Activated naive CD4-positive, alpha-beta T cell treated with anti-CD3 and anti-CD28 coated beads for 36 hours (primary cell): ENCODE measurements around the gene MTX1. TPM values are rescaled to one million over a fixed set of nuclear protein-coding genes. Genes with fewer than 3 reads are reported as not detected.
"Not testable (repeated sequence)": the region's sequence is repeated elsewhere in the genome, so short reads cannot be mapped to it uniquely, and the experiment has no call there.

Experiments used
- CTCF ChIA-PET: fragments of 350-600 bp; sonication (Branson Sonifier 250); formaldehyde crosslinking; loops from one replicate; lab custom pipeline; 2021; ENCODE audit warnings: antibody characterized with exemption; lab: Charles Lee
- DNase-seq: peaks from one replicate; pipeline ENCODE4 v3.0.0-alpha.2; 2020
- H3K27ac Mint-ChIP-seq: one replicate; pipeline ENCODE4 v1.8.0; 2021; ENCODE audit warnings: mild to moderate bottlenecking, mixed read lengths
- H3K27me3 Mint-ChIP-seq: one replicate; pipeline ENCODE4 v1.8.0; 2021; ENCODE audit warnings: low read depth, mixed read lengths
- H3K36me3 Mint-ChIP-seq: one replicate; pipeline ENCODE4 v1.8.0; 2021; ENCODE audit warnings: low read depth, mixed read lengths
- H3K4me1 Mint-ChIP-seq: one replicate; pipeline ENCODE4 v1.8.0; 2021; ENCODE audit warnings: low read depth, mixed read lengths
- H3K4me3 Mint-ChIP-seq: one replicate; pipeline ENCODE4 v1.8.0; 2021; ENCODE audit warnings: mild to moderate bottlenecking, moderate library complexity, mixed read lengths
- H3K9me3 Mint-ChIP-seq: one replicate; pipeline ENCODE4 v1.8.0; 2021; ENCODE audit warnings: mixed read lengths
- intact Hi-C: fragments of 100-400 bp; cut with micrococcal nuclease; formaldehyde crosslinking; loops from one replicate; pipeline ENCODE4 v1.15.1; 2023
- total RNA-seq, 2 experiments: library from RNA; stranded (reverse); gene quantifications; one replicate each; pipeline ENCODE4 v1.2.3, GENCODE V29; 2021

The MTX1 gene
- total RNA-seq, 2 experiments from 2014 or later, result 46.8 to 47.4 TPM

- no peaks in the 10 kb centered on the region for H3K9me3 Mint-ChIP-seq
- peak; percentile 86 for DNase-seq
- peaks cover 2% of the 10 kb centered on the region for H3K36me3 Mint-ChIP-seq
- intact Hi-C loops, result loop anchor here (1.0 to 5.0 kb wide), 5 partner anchors 17 to 221 kb away; partner anchors contain the start of genes CKS1B, FDPS, RUSC1 and SHC1
- CTCF ChIA-PET, result interaction anchor here (0.5 to 3.7 kb wide), 16 partner anchors 9 to 829 kb away, joined by 3 to 79 read pairs (median 6); partner anchors contain the start of genes KRTCAP2, MTX1 and THBS3
- H3K27ac Mint-ChIP-seq, result peak overlapping the region; percentile 96
- peak overlapping the region; percentile 93 for H3K4me3 Mint-ChIP-seq
- H3K27me3 Mint-ChIP-seq, result no peaks in the 10 kb centered on the region
- H3K4me1 Mint-ChIP-seq, result peaks cover 27% of the 10 kb centered on the region
Observed at GRCh38 chr1:155193275-155193990, 15.1 kb upstream of the MTX1 start.

GRCh38 chr1:155193991-155194240, 14.6 kb upstream of the MTX1 start:
- not testable (repeated sequence) for DNase-seq, H3K27me3 Mint-ChIP-seq
- CTCF ChIA-PET, result interaction anchor here (0.8 to 3.7 kb wide), 18 partner anchors 9 to 828 kb away, joined by 3 to 79 read pairs (median 4); partner anchors contain the start of genes KRTCAP2, MTX1 and THBS3

GRCh38 chr1:155195201-155196102, 13.0 kb upstream of the MTX1 start:
- CTCF ChIA-PET, result interaction anchor here (0.7 to 3.7 kb wide), 11 partner anchors 12 to 104 kb away, joined by 3 to 79 read pairs (median 10); partner anchors contain the start of genes KRTCAP2, MTX1 and THBS3
- intact Hi-C loops, result loop anchor here (2.0 kb wide), 1 partner anchor 55 kb away; the partner anchor contains the start of gene DPM3

More at GRCh38 chr1:155193991-155194240, 14.6 kb upstream of the MTX1 start:
- H3K4me1 Mint-ChIP-seq, result peaks cover 27% of the 10 kb centered on the region
- not testable (repeated sequence) for H3K9me3 Mint-ChIP-seq, H3K36me3 Mint-ChIP-seq
- intact Hi-C loops, result loop anchor here (1.0 to 5.0 kb wide), 10 partner anchors 13 to 222 kb away; partner anchors contain the start of genes CKS1B, DPM3, FDPS and KRTCAP2
- peak overlapping the region; percentile 93 for H3K4me3 Mint-ChIP-seq
- peak overlapping the region; percentile 96 for H3K27ac Mint-ChIP-seq

GRCh38 chr1:155196103-155196892, 12.2 kb upstream of the MTX1 start:
- DNase-seq, result no peak
- intact Hi-C loops, result no loop called here
- Mint-ChIP-seq H3K27ac (no peak overlapping the region), H3K36me3 (peaks cover 7% of the 10 kb centered on the region), H3K9me3 (no peaks in the 10 kb centered on the region), H3K4me3 (peak overlapping the region; percentile 76), H3K27me3 (no peaks in the 10 kb centered on the region), H3K4me1 (peaks cover 27% of the 10 kb centered on the region)
- CTCF ChIA-PET, result interaction anchor here (0.7 to 1.4 kb wide), 4 partner anchors 11 to 48 kb away, joined by 3 to 7 read pairs (median 3); partner anchors contain the start of genes KRTCAP2 and THBS3

More at GRCh38 chr1:155195201-155196102, 13.0 kb upstream of the MTX1 start:
- Mint-ChIP-seq H3K9me3 (no peaks in the 10 kb centered on the region), H3K4me3 (peak overlapping the region; percentile 76), H3K27ac (no peak overlapping the region), H3K4me1 (peaks cover 27% of the 10 kb centered on the region), H3K27me3 (no peaks in the 10 kb centered on the region), H3K36me3 (peaks cover 7% of the 10 kb centered on the region)
- no peak for DNase-seq

GRCh38 chr1:155196893-155197638, 11.4 kb upstream of the MTX1 start:
- Mint-ChIP-seq H3K27ac (no peak overlapping the region), H3K9me3 (no peaks in the 10 kb centered on the region), H3K27me3 (no peaks in the 10 kb centered on the region), H3K4me3 (no peak overlapping the region), H3K36me3 (peaks cover 7% of the 10 kb centered on the region), H3K4me1 (peaks cover 27% of the 10 kb centered on the region)
- no peak for DNase-seq
- CTCF ChIA-PET, result interaction anchor here (1.4 kb wide), 1 partner anchor 10 kb away, joined by 7 read pairs; no protein-coding TSS in a partner anchor
- intact Hi-C loops, result no loop called here

GRCh38 chr1:155197901-155198546, 10.5 kb upstream of the MTX1 start:
- Mint-ChIP-seq H3K4me3 (no peak overlapping the region), H3K27ac (no peak overlapping the region), H3K27me3 (no peaks in the 10 kb centered on the region), H3K9me3 (no peaks in the 10 kb centered on the region), H3K36me3 (peaks cover 7% of the 10 kb centered on the region), H3K4me1 (peaks cover 21% of the 10 kb centered on the region)
- intact Hi-C loops, result no loop called here
- CTCF ChIA-PET, result interaction anchor here (1.4 kb wide), 1 partner anchor 9 kb away, joined by 7 read pairs; no protein-coding TSS in a partner anchor
- no peak for DNase-seq

GRCh38 chr1:155198547-155198906, 10.0 kb upstream of the MTX1 start:
- DNase-seq, result no peak
- Mint-ChIP-seq H3K9me3 (no peaks in the 10 kb centered on the region), H3K4me3 (no peak overlapping the region), H3K36me3 (peaks cover 7% of the 10 kb centered on the region), H3K4me1 (peaks cover 16% of the 10 kb centered on the region), H3K27me3 (no peaks in the 10 kb centered on the region), H3K27ac (no peak overlapping the region)
- CTCF ChIA-PET, result no interaction called here
- intact Hi-C loops, result no loop called here

GRCh38 chr1:155199792-155200191, 8.7 kb upstream of the MTX1 start:
- peaks cover 5% of the 10 kb centered on the region for H3K36me3 Mint-ChIP-seq
- H3K27ac Mint-ChIP-seq, result no peak overlapping the region
- no peak for DNase-seq
- H3K9me3 Mint-ChIP-seq, result no peaks in the 10 kb centered on the region
- H3K4me3 Mint-ChIP-seq, result no peak overlapping the region
- H3K27me3 Mint-ChIP-seq, result no peaks in the 10 kb centered on the region
- CTCF ChIA-PET, result interaction anchor here (1.6 kb wide), 1 partner anchor 24 kb away, joined by 3 read pairs; no protein-coding TSS in a partner anchor
- intact Hi-C loops, result no loop called here
- H3K4me1 Mint-ChIP-seq, result peaks cover 6% of the 10 kb centered on the region

- H3K4me3 Mint-ChIP-seq, result no peak overlapping the region
- H3K4me1 Mint-ChIP-seq, result no peaks in the 10 kb centered on the region
- CTCF ChIA-PET, result interaction anchor here (1.6 kb wide), 1 partner anchor 25 kb away, joined by 3 read pairs; no protein-coding TSS in a partner anchor
- H3K27me3 Mint-ChIP-seq, result no peaks in the 10 kb centered on the region
- intact Hi-C loops, result no loop called here
- H3K36me3 Mint-ChIP-seq, result peaks cover 5% of the 10 kb centered on the region
- no peak for DNase-seq
- H3K27ac Mint-ChIP-seq, result no peak overlapping the region
- H3K9me3 Mint-ChIP-seq, result no peaks in the 10 kb centered on the region
Observed at GRCh38 chr1:155200920-155201319, 7.6 kb upstream of the MTX1 start.

GRCh38 chr1:155202198-155202597, 6.3 kb upstream of the MTX1 start:
- CTCF ChIA-PET, result interaction anchor here (0.5 kb wide), 1 partner anchor 584 kb away, joined by 3 read pairs; no protein-coding TSS in a partner anchor
- no peaks in the 10 kb centered on the region for H3K27me3 Mint-ChIP-seq

More at GRCh38 chr1:155202198-155202597, 6.3 kb upstream of the MTX1 start:
- H3K9me3 Mint-ChIP-seq, result no peaks in the 10 kb centered on the region
- no peak overlapping the region for H3K27ac Mint-ChIP-seq
- peaks cover 5% of the 10 kb centered on the region for H3K4me1 Mint-ChIP-seq
- H3K4me3 Mint-ChIP-seq, result no peak overlapping the region
- no peak for DNase-seq
- intact Hi-C loops, result no loop called here
- peaks cover 5% of the 10 kb centered on the region for H3K36me3 Mint-ChIP-seq
